ENCODE measurements around the gene ZBTB24.

ZBTB24 gene

DNA sequence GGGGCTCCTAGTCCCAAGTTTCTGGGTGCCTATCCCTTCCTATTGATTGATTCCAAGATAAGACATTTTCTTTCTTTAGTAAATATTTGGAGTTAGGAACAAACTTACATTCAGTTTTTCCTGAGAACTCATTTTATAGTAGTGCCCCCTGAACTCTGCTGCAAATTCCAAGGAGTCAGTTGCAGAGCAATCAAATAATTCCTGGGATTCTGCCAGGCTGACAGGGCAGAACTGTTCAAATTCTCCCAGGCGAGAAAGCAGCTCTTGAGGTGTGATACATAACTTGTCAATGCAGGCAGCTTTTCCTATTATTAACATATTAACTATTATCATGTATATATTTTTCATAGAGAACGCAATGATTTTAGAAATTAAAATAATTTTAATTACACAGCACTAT lies 15.9 kb upstream of the ZBTB24 start:
- DNase-seq (ENCODE audit: low read depth), result no peak

DNA sequence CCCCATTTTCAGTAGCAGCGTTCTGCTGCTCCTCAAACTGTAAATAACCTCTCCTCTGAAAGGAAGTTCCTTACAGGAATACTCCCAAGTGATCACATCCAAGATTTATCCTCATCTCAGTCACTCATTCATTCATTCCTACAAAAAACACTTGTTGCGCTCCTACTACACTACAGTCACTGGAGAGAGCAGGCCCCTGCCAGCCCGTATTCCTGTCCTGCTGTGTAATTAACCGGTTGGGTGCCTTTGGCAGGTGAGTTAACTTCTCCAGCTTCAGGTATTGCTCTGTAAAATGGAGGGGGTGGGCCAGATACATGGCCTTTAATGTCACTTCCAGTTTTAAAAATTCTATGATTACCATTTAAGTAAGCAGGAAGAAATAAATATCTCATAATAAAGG lies 15.0 kb upstream of the ZBTB24 start:
- DNase-seq (ENCODE audit: low read depth), result no peak

DNA sequence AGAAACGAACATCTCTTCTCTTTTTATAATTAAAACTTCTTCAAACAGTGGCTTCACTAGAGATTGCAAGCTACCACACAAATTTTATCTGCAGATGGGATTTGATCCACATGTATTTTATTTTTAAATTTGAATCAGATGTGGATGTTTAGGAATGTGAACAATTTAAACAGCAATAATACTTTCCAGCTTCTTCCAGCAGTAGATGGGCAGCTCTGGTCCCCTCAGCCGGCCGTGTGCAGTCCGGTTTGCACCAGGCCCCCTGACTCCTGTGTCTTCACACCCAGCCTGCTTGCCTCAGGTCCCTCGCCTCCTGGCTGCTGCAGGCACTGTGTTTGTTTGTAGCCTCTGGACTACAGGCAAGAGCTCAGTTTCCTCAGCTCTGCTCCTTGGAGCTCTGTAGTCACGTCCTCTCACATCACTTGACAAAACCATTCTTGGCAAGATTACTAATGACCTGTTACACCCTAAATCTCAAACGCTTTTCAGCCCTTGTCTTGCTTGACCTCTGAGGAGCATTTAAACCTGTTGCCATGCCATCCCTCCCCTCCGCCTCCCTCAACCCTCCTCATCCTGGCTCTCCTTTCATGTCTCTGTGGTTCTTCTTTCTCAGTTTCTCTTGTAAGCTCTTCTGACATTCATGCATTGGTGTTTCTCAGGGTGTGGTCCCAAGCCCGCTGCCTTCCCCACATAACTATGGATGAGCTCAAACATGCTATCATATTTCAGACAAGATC lies 13.2 kb upstream of the ZBTB24 start:
- no peak for DNase-seq (ENCODE audit: low read depth)

DNA sequence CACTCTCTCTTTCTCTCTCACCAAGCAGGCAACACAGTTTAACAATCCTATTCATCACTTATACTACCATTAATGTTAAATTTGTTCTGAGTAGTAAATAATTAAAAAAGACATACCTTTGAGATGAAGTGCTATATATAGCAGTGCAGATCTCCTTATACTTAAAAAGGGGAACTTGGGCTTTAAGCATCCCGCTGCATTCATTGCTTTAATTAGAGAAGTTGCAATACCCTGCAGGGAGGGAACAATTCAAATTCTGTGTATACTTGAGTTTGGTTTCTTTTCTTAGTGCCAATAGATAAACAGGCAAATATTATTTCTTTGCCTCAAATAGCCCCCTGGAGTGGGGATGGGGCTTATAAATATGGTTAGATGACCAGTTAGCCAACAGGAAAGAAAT lies 10.8 kb upstream of the ZBTB24 start:
- no peak for DNase-seq (ENCODE audit: low read depth)

DNA sequence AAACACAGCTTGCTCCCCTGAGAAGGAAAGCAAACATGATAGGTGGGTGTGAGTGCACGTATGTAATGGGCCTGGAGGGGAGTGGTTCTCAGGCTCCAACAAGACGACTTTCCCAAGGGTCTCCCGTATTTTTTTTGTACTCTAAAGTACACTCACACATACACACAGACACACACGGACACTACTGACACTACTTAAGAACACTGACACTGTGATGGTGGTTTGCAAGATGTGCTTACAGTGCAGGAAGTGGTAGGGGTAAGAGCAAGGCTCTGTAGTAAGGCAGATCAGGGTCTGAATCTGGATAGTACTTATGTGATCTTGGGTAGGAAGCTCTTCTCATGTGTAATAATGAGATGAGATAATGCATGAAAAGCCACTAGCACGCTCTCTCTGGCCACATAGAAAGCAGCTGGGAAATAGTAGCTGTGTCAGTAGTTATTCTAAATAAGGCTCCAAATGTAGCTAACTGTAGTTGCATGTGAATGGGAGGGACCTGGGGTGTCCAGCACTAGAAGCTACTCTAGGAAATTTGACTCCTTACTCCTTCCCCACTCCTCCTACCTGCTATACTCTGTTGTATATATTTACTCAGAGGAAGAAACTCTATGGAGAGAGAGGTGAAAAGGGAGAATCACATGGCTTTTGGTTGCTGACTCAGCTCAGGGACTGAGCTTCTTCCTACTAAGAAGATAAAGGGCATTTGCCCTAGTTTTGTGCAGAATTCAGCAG lies 8.4 kb upstream of the ZBTB24 start:
- DNase-seq (ENCODE audit: low read depth), result no peak

DNA sequence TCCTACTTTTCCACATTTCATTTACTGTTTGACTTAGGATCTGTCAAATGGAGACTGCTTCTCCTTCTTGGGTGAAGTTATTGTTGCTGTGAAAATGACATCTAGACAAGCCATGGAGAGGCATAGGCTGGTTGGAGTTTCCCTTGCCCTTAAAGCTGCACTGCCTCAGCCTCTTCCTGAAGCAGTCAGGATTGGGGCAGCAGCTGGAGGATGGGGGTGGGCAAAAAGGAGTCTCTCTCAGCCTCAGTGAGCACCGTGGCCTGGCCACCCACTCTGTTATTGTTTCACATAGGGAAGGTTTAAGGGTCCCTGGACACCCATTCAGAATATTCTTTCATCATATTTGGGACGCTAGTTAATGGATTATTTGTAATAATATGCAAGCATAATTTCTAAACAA lies 7.7 kb upstream of the ZBTB24 start:
- DNase-seq (ENCODE audit: low read depth), result no peak

DNA sequence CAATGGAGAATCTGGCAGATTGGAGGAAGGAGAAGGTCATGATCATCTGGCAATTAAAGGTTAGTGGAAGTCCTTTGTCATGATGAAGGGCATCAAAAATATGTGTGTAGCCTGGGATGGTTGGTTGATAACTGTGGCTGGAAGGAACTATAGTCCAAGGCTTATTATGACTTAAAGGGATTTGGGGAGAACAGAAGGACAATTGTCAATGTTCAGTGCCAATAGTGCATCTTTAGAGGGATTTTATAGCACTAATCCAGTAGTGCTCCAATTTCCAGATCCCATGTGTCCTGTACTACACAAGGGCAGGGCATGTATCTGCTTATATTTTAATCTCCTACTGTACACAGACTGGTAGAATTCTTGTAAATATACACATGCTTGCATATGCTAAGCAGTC lies 5.0 kb upstream of the ZBTB24 start:
- DNase-seq (ENCODE audit: low read depth), result no peak

DNA sequence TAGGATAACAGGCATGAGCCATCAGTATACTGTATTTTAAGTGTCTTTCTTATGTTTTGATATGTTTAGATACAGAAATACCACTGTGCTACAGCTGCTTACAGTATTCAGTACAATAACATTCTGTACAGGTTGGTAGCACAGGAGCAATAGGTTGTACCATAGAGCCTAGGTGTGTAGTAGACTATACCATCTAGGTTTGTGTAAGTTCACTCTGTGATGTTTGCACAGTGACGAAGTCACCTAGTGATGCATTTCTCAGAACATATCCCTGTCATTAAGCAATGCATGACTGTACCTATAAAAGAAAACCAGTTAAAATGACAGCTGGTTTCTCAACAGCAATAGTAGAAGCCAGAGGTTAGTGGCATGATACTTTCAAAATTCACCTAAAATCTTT lies 3.0 kb upstream of the ZBTB24 start:
- no peak for DNase-seq (ENCODE audit: low read depth)

DNA sequence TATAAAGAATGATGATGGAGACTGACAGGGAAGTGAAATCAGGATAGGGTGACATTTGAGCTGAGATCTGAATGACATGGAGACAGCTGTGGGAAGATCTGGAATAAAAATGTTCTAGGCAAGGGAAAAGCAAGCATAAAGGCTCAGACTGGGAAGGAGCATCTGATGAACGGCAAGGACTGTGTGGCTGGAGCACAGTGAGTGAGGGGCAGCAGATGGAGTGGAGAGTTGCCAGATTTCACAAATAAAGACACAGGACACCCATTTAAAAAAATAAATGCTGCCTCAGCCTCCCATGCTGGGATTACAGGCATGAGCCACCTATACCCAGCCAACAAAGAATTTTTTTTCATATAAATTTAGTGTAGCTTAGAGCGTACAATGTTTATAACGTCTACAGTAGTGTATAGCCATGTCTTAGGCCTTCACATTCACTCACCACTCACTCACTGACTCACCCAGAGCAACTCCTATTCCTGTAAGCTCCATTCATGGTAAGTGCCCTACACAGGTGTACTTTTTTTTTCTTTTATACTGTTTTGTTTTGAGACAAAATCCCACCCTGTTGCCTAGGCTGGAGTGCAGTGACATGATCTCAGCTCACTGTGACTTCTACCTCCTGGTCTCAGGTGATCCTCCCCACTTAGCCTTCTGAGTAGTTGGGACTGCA lies 2.4 kb upstream of the ZBTB24 start:
- no peak for DNase-seq (ENCODE audit: low read depth)

DNA sequence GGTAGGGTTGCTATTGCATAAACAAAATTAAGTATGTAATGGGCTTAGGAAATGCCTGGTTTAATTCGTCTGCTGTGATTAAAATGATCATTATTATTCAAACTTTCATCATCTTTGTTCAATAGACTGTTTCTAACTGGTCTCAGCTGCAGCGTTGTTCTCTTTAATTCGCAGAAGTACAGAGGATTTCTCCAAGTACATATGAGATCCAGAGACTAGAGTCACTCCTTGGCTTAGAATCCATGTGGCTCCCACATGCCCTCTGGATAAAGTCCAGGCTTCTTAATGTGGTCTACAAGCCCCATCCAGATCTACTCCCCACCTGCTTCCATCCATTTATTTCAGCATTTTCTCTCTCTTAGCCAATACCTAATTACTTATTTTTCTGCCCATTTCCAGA lies 1.1 kb upstream of the ZBTB24 start:
- no peak for DNase-seq (ENCODE audit: low read depth)

DNA sequence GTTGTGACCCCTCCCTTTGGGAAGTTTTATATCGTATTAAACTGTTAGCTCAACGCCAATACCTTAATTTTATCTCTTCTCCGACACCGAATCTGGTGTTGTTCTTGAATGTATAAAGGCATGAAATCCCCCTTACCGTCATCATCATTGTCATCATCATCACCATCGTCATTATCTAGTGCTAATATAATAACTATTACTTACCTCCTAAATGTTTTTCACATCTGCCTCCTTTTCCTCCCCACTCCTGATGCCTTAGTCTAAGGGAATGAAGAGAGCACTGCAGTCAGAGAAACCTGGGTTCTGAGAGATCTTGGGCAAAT lies 677 bp upstream of the ZBTB24 start:
- DNase-seq (ENCODE audit: low read depth), result no peak

DNA sequence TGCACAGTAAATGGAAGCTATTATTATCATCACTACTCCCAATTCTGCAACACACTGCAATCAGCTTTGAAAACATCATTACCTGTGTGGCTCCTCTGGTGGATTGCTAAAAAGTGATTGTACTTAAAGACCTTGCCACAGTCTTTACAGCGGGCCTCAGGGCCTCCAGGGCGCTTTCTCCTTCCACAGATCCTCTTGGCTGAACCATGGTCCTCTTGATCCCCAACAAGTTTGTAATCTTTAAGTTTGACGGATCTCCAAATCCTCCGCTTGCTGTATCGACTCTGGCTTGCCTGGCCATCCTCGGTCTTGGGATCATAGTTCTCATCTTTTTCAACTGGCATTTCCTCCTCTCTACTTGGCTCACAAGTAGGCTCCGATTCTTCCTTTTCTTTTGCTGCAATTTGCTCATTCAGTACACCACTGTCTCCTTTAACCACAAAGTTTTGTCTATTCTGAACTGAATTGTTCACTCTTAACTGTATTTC lies 2.0 kb downstream of the ZBTB24 start:
- no peak for DNase-seq (ENCODE audit: low read depth)

DNA sequence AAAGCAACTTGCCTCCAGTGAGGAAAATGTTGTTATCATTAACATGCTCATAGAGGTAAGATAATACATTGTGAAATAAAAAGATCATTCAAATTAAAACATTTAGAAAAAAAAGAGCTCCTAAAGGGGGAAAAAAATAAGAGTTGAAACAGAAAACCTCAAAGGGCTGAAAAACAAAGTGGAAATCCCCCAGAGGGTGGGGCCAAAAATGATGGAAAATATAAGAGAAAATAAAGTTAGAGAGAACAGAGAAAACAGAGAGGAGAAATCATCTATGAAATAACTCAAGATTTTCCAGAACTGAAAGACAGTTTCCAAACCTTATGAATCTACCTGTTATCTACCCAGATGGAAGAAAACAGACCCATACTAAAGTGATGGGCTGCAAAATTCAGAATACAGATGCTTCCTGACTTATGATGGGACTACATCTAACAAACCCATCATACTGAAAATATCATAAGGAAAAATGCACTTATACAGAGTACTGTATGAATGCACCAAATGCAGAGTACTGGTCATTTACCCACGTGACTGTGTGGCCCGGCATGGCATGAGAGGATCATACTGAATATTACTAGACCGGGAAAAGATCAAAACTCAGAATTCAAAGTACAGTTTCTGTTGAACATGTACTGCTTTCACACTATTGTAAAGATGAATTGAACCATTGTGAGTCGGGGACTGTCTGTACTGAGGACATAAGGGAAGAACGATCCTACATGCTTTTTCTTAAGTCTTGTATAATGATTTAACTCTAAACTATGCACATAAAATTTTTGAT lies 4.0 kb downstream of the ZBTB24 start:
- no peak for DNase-seq (ENCODE audit: low read depth)

DNA sequence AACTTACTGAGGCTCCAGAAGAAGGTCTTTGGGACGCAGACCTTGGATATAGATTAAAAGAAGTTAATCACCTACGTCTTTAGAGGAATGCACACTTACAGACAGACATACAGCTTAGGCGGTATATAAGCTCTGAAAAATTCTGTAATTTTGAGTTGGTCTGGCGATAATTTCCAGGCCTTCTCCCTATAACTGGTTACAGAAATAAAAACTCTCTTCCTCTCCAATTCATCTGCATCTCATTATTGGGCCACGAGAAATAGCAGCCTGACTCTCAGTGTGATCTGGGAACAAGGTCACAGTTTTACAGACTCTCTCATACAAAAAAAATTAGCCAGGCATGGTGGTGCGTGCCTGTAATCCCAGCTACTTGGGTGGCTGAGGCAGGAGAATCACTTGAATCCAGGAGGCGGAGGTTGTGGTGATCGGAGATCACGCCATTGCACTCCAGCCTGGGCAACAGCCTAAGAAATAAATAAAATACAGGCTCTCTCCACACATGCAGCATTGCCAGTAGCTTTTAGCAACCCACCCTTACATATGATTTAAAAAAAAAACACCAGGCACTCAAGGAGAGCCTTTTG lies 4.7 kb downstream of the ZBTB24 start:
- DNase-seq (ENCODE audit: low read depth), result no peak

DNA sequence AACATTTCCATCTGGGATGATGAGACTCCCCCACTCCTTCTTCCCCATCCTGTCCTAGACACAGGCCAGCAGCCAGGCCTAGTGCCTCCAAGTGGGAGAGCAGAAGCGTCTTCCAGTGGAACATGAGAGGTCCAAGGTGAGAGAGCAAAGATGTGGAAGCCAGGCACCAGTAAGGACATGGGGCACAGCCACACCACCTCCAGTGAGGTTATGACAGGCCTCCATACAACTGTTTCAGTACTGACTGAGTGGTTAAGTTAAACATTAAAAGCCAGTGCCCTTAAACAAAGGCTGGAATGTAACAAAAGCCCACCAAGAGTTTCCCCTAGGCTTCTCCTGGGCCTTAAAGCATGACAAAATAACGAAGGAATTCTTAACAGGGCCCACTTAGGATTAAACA lies 5.3 kb downstream of the ZBTB24 start:
- no peak for DNase-seq (ENCODE audit: low read depth)

DNA sequence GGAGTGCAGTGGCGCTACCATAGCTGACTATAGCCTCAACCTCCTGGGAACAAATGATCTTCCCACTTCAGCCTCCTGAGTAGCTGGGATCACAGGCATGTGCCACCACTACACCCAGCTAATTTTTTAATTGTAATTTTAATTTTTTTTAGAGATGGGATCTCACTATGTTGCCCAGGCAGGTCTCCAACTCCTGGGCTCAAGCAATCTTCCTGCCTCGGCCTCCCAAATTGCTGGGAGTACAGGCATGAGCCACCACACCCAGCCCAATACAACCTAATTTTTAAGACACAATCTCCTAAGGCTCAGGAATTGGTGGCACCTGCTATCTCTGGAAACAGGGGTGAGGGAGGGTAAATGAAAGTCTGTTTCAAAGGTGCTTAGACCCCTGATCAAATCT lies 5.8 kb downstream of the ZBTB24 start:
- DNase-seq (ENCODE audit: low read depth), result no peak

DNA sequence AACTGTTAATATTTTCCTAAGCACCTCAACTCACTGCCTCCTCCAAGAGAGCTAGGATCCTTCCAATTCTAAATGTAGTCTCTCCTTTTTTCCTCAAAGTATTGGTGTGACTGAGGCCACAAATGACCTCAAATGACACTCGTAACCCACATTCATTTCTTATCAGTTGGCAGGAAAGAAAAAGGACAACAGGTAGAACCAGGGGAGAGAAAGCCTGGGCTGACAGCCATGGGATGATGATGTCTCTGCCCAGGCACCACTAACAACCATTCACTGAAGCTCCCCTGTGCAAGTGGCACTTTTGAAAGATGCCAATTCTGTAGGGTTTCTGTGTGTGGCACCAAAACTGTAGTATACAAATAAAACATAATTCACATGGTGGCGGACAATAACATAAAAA lies 7.4 kb downstream of the ZBTB24 start:
- DNase-seq (ENCODE audit: low read depth), result no peak

DNA sequence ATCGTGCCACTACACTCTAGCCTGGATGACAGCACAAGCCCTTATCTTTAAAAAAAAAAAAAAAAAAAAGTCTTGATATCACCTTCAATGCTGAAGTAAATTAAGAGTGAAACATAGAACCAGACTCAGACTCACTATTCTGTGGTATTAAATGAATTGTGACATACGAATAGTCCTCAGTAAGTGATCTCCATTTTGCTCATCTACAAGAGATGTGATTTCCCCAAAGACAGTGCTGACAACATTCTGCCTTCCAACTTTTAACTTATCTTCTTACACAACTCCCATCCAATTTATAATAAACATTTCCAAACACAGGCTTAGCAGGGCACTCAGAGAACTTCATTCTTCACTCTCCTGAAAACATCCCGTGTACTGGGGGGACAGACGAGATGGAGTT lies 8.0 kb downstream of the ZBTB24 start:
- DNase-seq (ENCODE audit: low read depth), result no peak

DNA sequence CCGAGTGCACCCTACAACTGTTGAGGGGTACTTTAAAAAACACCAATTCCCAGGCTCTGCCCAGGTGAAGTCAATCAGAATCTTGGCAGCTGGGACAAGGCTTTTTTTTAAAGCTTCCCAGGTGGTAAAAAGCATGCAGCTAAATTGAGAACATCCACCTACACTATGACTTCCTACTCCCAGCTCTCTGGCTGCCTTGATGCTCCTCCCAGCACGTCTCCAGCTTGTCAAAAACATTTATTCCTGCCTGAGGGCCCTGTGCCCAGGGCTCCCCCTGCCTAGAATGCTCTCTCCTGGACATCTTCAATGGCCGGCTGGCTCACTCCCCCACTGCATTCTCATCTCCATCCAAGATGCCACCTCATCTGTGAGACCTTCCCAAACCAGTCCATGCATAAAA lies 9.9 kb downstream of the ZBTB24 start:
- no peak for DNase-seq (ENCODE audit: low read depth)

DNA sequence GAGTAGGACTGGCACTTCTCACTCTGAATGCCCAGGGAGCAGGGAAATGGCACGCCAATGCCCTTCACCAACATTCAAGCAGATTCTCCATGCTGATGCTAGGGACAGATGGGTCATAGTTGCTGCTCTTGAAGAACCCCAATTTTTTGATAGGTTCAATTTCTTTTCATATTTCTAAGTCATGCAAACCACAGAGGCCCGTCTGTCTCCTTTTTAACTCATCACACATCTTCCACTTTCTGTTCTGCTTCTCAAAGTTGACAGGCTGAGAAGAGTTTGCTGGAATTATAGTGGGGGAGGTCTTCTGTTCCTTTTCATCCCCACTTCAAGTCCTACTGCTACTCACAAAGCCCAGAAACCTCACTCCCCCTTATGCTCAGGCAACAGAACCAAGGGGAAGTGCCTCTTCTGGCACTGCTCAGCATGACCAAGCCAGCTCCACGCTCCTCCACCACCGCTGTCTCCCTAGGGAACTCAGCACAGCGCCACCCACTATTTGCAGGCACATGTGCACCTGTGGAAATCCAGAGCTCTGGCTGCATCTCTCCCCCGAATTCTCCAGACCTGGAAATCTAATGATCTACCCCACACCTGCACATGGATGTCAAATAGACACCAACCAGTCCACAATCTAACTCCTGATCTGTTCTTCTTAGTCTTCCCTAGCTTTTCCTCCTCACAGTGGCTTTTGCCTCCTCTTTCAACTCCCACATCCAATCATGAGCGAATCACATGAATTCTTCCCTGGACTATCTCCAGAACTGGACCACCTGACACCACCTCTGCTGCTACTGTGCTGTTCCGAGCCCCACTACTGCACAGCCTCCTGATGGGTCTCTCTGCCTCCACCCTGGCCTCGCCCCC lies 10.7 kb downstream of the ZBTB24 start:
- no peak for DNase-seq (ENCODE audit: low read depth)

DNA sequence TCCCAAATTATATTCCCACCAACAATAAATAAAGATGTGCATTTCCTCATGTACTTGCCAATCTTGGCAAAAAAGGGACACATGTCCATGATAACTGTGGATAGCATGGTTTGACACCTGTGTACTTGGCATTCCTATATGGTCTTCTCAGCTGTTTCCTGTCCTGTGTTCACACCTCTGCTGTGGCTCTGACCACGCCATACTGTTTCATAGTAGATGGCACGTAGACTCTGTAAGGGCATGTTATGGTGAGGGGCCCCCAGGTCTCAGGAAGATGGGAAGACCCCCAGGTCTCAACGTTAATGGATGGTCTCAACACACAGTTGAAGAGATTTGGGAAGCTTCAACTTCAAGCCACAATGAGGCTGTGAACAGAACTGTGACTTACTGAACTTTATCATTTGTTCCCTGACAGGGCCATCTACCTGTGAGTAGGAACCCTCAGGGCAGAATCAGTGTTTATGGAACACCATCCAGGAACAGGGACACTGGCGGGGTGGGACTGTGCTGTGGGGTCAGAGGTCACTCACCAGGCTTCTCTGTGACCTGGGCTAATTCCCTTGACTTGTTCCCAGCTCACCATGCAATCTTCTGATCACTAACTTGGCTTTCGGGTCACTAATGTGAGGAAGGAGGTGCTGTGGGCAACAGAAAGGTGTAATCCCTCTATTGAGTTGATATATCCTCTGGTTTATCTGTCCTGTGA lies 11.8 kb downstream of the ZBTB24 start:
- DNase-seq (ENCODE audit: low read depth), result no peak
